Measurements from ENCODE around the gene AGR3. TPM values are rescaled to one million over a fixed set of nuclear protein-coding genes. Genes with fewer than 3 reads are reported as not detected.

The AGR3 gene
- total and polyA plus RNA-seq, 2 donors (not counting 3 experiments of a cell fraction or from before 2014, with no cell fraction given) = not detected

DNA sequence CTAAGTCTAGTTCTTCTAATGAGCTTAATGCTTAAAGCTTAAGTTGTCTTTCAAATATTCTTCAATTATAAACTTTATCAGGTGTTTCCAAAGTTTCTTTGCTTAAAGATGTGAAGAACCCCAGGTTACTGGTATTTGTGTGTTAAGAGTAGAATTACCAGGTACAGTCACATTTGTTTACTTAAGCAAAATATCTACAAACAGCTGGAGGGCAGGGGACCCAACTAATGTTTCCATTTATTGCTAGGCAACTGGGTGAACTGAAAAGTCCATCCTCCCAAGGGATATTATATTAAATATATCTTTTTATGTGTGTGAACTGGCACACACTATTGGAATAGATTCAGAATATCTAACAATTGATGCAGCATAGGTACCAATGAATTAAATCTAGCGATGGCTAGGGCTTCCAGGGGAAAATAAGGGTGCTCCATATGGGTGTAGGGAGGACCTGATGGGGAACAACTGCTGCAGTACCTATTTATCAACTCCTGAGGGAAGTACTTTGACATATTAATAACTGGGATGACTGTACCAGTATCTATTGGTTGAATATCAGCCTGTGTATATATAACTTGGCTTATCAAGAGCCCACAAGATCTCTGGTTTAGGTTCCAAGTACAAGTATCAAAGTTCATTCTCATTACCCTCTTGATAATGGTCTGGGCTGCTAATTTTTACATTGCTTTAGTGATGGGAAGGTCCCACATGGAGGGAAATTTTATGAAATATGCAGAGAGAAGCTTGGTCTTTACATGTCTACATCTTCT, 10.3 kb upstream of the AGR3 start:
- dilution Hi-C loops (cut with MboI; ENCODE audit: extremely low pct_ligation_motif_present, low sequenced_read_pairs) (no loop called here), intact Hi-C loops (cut with micrococcal nuclease) (loop anchor here (1.0 kb wide), 1 partner anchor 26 kb away; no protein-coding TSS in a partner anchor)
- H3K36me3 ChIP-seq (ENCODE audit: control insufficient read depth in 2 of 2, extremely low read depth in 1 of 2, insufficient read depth in 2 of 2, low read length in 2 of 2) = no peaks in the 10 kb centered on the region
- no peaks in the 10 kb centered on the region for H4K20me1 ChIP-seq (replicated peaks; ENCODE audit: control insufficient read depth, extremely low read depth, insufficient read depth, low read length)
- H3K79me2 ChIP-seq (ENCODE audit: control insufficient read depth, insufficient read depth, low read length) = no peaks in the 10 kb centered on the region
- no TSS peak for BruUV-seq (replicated peaks)
- TF ChIP-seq POLR2AphosphoS5 (IDR thresholded peaks at IDR 0.05; ENCODE audit: insufficient read depth, low read depth, low read length) = no peak
- TF ChIP-seq POLR2A (IDR thresholded peaks at IDR 0.05; ENCODE audit: low read depth, low read length) = no peak
- TF ChIP-seq EZH2 (IDR thresholded peaks at IDR 0.05; ENCODE audit: borderline replicate concordance, low read depth, low read length, severe bottlenecking) = no peak
- no peak for TF ChIP-seq MYC (IDR thresholded peaks at IDR 0.05; ENCODE audit: low read depth, low read length)
- no peak for TF ChIP-seq GATA2 (IDR thresholded peaks at IDR 0.05; ENCODE audit: insufficient read depth, insufficient read length, low read depth, low read length)
- TF ChIP-seq JUN (IDR thresholded peaks at IDR 0.05; ENCODE audit: borderline replicate concordance, insufficient read depth, insufficient read length, low read depth) = no peak
- TF ChIP-seq, protein P1, sequence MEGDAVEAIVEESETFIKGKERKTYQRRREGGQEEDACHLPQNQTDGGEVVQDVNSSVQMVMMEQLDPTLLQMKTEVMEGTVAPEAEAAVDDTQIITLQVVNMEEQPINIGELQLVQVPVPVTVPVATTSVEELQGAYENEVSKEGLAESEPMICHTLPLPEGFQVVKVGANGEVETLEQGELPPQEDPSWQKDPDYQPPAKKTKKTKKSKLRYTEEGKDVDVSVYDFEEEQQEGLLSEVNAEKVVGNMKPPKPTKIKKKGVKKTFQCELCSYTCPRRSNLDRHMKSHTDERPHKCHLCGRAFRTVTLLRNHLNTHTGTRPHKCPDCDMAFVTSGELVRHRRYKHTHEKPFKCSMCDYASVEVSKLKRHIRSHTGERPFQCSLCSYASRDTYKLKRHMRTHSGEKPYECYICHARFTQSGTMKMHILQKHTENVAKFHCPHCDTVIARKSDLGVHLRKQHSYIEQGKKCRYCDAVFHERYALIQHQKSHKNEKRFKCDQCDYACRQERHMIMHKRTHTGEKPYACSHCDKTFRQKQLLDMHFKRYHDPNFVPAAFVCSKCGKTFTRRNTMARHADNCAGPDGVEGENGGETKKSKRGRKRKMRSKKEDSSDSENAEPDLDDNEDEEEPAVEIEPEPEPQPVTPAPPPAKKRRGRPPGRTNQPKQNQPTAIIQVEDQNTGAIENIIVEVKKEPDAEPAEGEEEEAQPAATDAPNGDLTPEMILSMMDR (IDR thresholded peaks at IDR 0.05; ENCODE audit: extremely low read depth in 1 of 2, insufficient read depth in 1 of 2, low read depth in 1 of 2, low read length in 2 of 2) = no peak
- no peak for TF ChIP-seq FOS (IDR thresholded peaks at IDR 0.05; ENCODE audit: borderline replicate concordance, insufficient read depth, low read length)
- TF ChIP-seq, protein P2, sequence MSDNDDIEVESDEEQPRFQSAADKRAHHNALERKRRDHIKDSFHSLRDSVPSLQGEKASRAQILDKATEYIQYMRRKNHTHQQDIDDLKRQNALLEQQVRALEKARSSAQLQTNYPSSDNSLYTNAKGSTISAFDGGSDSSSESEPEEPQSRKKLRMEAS (IDR thresholded peaks at IDR 0.05; ENCODE audit: insufficient read depth, insufficient read length) = no peak
- no peaks in the 10 kb centered on the region for H3K9me1 ChIP-seq (replicated peaks; ENCODE audit: control insufficient read depth, extremely low read depth, insufficient read depth, low read length)
- H3K9ac ChIP-seq (replicated peaks; ENCODE audit: extremely low read depth, insufficient read depth, low read length) = no peak overlapping the region
- H3K4me1 ChIP-seq (ENCODE audit: control insufficient read depth, extremely low read depth, insufficient read depth, low read length) = no peaks in the 10 kb centered on the region
- POLR2A ChIA-PET = no interaction called here
- no peak overlapping the region for H3K4me2 ChIP-seq (ENCODE audit: insufficient read depth, low read length)
- no peak overlapping the region for H3K4me3 ChIP-seq (replicated peaks in 1 of 3; ENCODE audit: insufficient read depth in 1 of 3, low read depth in 1 of 3, low read length in 3 of 3)
- H3K9me3 ChIP-seq (replicated peaks; ENCODE audit: control insufficient read depth, insufficient read depth, low read length) = no peaks in the 10 kb centered on the region
- CTCF ChIA-PET = interaction anchor here (1.0 to 5.1 kb wide), 10 partner anchors 15 to 1453 kb away, joined by 3 to 61 read pairs (median 7); no protein-coding TSS in a partner anchor
- DNase-seq (ENCODE audit: low read depth, low spot score) = no peak
- no peak for FAIRE-seq
- H3K27ac ChIP-seq (ENCODE audit: insufficient read depth, low read depth, low read length) = no peak overlapping the region
- H3K27me3 ChIP-seq (ENCODE audit: control insufficient read depth in 2 of 2, insufficient read depth in 2 of 2, low read length in 2 of 2) = no peaks in the 10 kb centered on the region
- H2AFZ ChIP-seq (ENCODE audit: low read depth, low read length) = no peak overlapping the region

Measured in endothelial cell of umbilical vein (primary cell).